Measurements from ENCODE around the gene PRPS2.

The PRPS2 gene

DNA sequence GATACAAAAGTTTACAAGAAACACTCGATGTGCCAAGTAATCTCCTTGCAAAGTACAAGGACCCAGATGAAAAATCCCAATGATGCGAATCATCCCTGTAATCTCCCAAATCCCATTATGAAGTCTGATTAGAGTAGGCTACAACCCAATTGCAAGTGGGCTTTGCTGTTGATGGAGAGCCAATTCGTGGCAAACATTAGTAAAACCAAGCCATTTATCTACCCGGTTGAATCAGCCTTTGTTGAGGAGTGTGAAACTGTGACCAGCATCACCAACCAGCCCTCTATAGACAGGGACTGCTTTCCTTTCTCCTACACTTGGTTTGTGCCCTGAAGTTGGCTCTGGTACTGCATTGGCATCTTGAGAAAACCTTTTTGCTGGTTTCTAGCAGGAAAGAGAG lies 1.2 kb upstream of the PRPS2 start:
- in situ Hi-C loops (cut with HindIII; ENCODE audit: low pct_unique_long_range_greater_than_20kb, low sequenced_read_pairs): no loop called here
- no peak for DNase-seq (ENCODE audit: low read depth in 1 of 2, low spot score in 1 of 2)
- TF ChIP-seq JUND (IDR thresholded peaks at IDR 0.05; ENCODE audit: low read depth): no peak

DNA sequence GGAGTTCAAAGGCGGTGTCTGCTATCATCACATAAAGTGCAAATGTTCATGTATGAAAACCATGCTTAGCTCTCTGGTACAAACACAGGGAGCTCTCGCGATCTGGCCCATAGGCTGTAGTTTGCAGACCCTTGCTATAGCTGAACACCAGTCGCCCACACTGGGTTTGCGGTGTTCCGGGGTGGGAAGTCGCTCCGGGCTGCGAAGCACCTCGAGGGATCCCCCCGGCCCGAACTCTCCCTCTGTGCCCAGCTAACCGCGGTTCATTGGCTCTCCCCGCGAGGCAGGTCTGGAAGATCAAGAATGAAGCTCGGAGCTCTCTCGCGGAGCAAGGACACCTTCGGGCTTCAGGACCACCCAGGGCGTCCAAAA lies 341 bp upstream of the PRPS2 start:
- in situ Hi-C loops (cut with HindIII; ENCODE audit: low pct_unique_long_range_greater_than_20kb, low sequenced_read_pairs): no loop called here
- no peak for TF ChIP-seq JUND (IDR thresholded peaks at IDR 0.05; ENCODE audit: low read depth)
- no peak for DNase-seq (ENCODE audit: low read depth in 1 of 2, low spot score in 1 of 2)

DNA sequence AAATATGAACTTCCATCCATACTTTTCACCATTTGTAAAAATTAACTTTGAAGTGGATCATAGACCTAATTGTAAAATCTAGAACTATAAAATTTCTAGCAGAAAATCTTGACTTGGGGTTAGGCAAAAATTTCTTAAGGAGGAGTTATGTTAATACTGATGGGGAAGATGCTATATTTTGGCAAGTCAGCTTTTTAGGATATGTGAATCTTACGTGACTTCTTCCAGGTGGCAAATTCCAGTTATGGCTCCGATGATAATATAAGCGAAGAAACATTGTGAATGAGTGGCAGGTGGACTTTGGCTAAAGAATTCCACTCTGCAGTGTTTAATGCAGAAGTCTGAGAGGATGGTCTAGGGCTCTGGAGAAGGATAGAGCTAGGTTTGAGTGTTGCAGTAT lies 1.5 kb downstream of the PRPS2 start:
- no peak for DNase-seq (ENCODE audit: low read depth in 1 of 2, low spot score in 1 of 2)
- TF ChIP-seq JUND (IDR thresholded peaks at IDR 0.05; ENCODE audit: low read depth): no peak
- in situ Hi-C loops (cut with HindIII; ENCODE audit: low pct_unique_long_range_greater_than_20kb, low sequenced_read_pairs): no loop called here

DNA sequence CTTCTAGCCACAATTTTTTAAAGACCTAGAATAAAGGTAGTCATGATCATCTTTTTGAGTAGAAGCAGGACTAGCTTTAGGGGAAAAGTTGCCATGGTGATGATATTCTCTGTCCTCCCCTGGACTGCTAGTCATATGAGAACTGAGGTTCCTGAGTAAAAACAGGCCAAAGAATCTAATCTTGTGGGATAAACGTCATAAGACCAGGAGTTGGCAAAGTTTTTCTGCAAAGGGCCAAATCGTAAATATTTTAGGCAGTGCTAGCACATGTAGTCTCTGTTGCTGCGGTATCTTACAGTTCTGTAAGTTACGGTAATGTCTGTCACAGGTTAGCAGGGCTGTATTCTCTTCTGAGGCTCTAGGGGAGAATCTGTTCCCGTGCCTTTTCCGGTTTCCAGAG lies 3.4 kb downstream of the PRPS2 start:
- TF ChIP-seq JUND (IDR thresholded peaks at IDR 0.05; ENCODE audit: low read depth): no peak
- in situ Hi-C loops (cut with HindIII; ENCODE audit: low pct_unique_long_range_greater_than_20kb, low sequenced_read_pairs): no loop called here
- DNase-seq (ENCODE audit: low read depth in 1 of 2, low spot score in 1 of 2): no peak

DNA sequence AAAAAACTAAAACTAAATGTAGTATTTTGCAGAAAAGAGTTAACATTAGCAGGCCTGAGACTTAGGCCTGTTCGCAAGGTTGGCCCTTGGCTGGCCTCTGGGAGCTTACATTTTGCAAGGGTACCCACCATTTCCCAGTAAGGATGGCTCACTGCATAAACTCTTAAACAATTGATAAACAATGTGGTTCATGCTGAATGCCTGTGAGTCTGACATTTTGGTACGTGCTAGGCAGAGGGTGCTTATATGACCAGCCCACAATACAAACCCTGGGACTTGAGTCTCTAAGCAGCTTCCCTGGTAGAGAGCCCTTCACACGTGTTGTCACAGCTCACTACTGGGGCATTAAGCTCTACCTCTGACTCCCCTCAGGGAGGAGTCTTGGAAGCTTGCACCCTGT lies 7.4 kb downstream of the PRPS2 start:
- in situ Hi-C loops (cut with HindIII; ENCODE audit: low pct_unique_long_range_greater_than_20kb, low sequenced_read_pairs): no loop called here
- TF ChIP-seq JUND (IDR thresholded peaks at IDR 0.05; ENCODE audit: low read depth): no peak

DNA sequence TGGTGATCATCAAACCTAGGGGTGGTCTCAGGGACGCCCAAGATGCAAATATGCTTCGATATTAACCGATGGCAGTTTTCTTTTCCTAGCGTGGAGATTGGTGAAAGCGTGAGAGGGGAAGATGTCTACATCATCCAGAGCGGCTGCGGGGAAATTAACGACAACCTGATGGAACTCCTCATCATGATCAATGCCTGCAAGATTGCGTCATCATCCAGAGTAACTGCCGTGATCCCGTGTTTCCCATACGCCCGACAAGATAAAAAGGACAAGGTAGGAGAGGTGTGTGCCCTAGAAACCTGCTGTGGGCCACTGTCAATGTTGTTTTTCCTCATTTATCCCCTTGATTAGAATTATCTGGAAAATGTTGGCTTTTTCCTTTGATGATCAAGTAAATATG lies 7.9 kb downstream of the PRPS2 start:
- DNase-seq (ENCODE audit: low read depth in 1 of 2, low spot score in 1 of 2): no peak
- in situ Hi-C loops (cut with HindIII; ENCODE audit: low pct_unique_long_range_greater_than_20kb, low sequenced_read_pairs): no loop called here
- TF ChIP-seq JUND (IDR thresholded peaks at IDR 0.05; ENCODE audit: low read depth): no peak

More for the DNA sequence above, 7.4 kb downstream of the PRPS2 start:
- DNase-seq (ENCODE audit: low read depth in 1 of 2, low spot score in 1 of 2): no peak

DNA sequence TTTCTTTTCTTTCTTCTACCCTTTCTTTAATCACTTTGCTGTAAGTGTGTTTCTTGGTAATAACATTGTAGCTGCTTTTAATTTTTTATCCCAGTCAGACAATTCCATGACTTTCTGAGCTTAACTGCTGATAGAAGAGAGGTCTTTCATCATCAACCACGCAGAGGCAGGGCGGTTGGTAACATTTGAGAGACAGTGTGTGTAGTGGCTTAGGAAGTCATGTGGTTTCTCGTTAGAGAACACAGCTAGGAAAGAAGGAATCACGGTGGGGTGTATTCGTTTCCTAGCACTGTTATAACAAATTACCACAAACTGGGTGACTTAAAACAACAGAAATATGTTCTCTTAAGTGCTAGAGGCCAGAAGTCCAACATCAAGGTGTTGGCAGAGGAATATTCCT lies 11.5 kb downstream of the PRPS2 start:
- TF ChIP-seq JUND (IDR thresholded peaks at IDR 0.05; ENCODE audit: low read depth): no peak
- in situ Hi-C loops (cut with HindIII; ENCODE audit: low pct_unique_long_range_greater_than_20kb, low sequenced_read_pairs): no loop called here
- no peak for DNase-seq (ENCODE audit: low read depth in 1 of 2, low spot score in 1 of 2)

DNA sequence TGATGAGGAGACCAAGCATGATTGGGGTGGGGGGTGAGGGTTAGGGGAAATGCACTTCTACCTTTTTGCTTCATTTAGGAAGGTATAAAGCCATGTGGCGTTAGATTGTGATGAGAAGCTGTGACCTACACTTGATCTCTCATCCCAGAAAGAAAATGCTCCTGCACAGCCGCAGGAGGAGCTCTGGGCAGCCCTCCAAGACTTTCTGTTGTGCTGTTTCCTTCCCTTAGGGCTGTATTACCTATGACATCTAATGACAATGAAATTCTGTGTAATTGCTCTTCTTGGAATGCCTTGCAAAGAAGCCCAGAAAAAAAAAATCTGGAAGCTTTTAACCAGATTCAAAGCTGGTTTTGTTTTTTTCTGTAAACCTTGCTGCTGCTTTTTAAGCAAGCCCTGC lies 13.4 kb downstream of the PRPS2 start:
- no peak for TF ChIP-seq JUND (IDR thresholded peaks at IDR 0.05; ENCODE audit: low read depth)
- DNase-seq (ENCODE audit: low read depth in 1 of 2, low spot score in 1 of 2): no peak
- in situ Hi-C loops (cut with HindIII; ENCODE audit: low pct_unique_long_range_greater_than_20kb, low sequenced_read_pairs): no loop called here

DNA sequence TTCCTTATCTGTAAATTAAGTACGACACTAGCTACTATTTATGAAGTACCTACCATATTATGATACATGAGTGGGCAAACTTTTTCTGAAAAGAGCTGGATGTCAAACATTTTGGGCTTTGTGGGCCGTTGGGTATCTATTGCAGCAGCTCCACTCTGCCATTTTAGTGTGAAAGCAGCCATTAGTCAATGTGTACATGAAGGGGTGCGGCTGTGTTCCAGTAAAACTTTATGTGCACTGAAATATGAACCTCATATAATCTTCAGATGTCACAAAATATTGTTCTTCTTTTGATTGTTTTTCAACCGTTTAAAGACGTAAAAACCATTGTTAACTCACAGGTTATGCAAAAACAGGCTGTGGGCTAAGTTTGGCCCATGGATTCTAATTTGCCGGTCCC lies 14.1 kb downstream of the PRPS2 start:
- no peak for DNase-seq (ENCODE audit: low read depth in 1 of 2, low spot score in 1 of 2)
- TF ChIP-seq JUND (IDR thresholded peaks at IDR 0.05; ENCODE audit: low read depth): no peak
- in situ Hi-C loops (cut with HindIII; ENCODE audit: low pct_unique_long_range_greater_than_20kb, low sequenced_read_pairs): no loop called here

DNA sequence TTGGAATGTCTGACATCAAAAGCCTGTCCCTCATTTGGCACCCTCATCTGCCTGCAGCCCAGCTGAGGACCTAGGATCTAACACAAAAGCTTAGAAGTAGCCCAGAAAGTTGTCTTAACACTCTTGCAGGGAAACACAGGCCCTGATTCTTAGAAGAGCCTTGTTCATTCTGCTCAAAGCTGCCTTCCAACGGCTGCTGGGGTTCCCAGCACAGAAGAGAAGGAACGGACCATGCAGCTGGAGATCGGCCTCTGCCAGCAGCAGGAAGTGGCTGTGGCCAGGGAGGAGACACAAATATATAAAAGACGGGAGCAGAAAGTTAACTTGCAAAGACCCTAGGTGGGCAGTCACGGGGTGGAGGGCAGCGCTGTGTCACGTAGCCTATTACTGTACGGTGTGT lies 20.4 kb downstream of the PRPS2 start:
- no peak for DNase-seq (ENCODE audit: low read depth in 1 of 2, low spot score in 1 of 2)
- in situ Hi-C loops (cut with HindIII; ENCODE audit: low pct_unique_long_range_greater_than_20kb, low sequenced_read_pairs): no loop called here
- no peak for TF ChIP-seq JUND (IDR thresholded peaks at IDR 0.05; ENCODE audit: low read depth)

DNA sequence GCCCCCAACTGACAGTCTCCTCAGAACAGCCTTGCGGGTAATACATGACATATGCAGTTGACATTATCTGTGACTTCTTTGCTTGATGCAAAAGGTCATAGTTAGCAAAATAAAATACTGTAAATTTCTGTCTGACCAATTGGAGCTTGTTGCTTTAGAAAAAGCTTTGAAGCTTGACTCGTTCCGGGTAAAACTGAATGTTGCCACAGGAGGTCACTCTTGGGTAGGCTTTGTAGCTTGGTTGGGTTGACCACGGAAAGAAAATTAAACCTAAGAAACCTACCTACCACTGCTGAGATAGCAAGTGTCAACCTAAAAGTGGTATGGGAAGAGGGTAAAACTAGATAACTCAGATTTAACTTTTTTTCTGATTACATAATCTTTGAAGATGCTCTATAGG lies 23.2 kb downstream of the PRPS2 start:
- TF ChIP-seq JUND (IDR thresholded peaks at IDR 0.05; ENCODE audit: low read depth): no peak
- in situ Hi-C loops (cut with HindIII; ENCODE audit: low pct_unique_long_range_greater_than_20kb, low sequenced_read_pairs): no loop called here
- peak in 1 of 2 experiments; percentile 71 for DNase-seq (ENCODE audit: low read depth in 1 of 2, low spot score in 1 of 2)

DNA sequence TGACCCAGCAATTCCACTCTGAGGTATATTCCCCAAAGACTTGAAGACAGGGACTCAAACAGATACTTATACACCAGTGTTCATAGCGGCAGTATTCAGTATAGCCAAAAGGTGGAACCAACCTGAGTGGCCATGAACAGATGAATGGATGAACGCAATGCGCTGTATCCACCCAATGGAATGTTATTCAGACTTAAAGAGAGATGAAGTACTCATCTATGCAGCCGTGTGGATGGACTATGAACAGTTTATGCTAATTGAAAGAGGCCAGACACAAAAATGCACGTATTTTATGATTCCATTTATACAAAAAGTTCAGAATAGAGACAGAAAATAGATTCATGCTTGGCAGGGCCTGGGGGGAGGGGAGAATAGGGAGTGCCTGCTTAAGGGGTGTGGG lies 26.3 kb downstream of the PRPS2 start:
- TF ChIP-seq JUND (IDR thresholded peaks at IDR 0.05; ENCODE audit: low read depth): no peak
- no peak for DNase-seq (ENCODE audit: low read depth in 1 of 2, low spot score in 1 of 2)
- in situ Hi-C loops (cut with HindIII; ENCODE audit: low pct_unique_long_range_greater_than_20kb, low sequenced_read_pairs): no loop called here

DNA sequence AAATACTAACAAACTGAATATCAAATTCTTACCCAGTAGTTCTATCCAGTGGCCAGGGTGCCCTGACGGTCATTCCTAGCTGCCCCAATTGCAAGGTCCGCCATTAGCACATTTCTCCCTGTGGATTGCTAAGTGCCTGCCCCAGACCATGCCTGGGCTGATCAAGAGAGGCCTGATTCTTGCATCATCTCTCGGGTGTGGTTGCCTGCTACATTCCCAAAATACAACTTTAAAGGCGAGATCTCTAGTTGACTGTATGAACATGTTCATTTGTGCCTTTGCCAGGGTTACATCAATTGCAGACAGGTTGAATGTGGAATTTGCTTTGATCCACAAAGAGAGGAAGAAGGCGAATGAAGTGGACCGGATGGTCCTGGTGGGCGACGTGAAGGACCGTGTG lies 28.0 kb downstream of the PRPS2 start:
- TF ChIP-seq JUND (IDR thresholded peaks at IDR 0.05; ENCODE audit: low read depth): no peak
- no peak for DNase-seq (ENCODE audit: low read depth in 1 of 2, low spot score in 1 of 2)
- in situ Hi-C loops (cut with HindIII; ENCODE audit: low pct_unique_long_range_greater_than_20kb, low sequenced_read_pairs): no loop called here

DNA sequence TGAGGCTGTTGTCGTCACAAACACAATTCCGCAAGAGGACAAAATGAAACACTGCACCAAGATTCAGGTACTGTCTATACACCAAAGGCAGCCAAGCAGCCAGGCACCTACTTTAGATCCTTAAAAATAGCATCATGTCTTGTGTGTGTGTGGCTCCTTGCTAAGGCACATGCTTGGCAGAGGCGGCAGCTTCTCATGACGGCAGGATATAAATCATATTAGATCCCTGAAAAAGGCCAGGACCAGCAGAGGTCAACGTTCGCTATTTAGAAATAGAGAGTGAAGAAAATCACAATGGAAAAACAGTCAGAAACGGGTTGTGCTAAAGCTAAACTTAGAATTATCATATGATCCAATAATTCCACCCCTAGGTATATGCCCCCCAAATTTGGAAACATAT lies 29.5 kb downstream of the PRPS2 start:
- TF ChIP-seq JUND (IDR thresholded peaks at IDR 0.05; ENCODE audit: low read depth): no peak
- in situ Hi-C loops (cut with HindIII; ENCODE audit: low pct_unique_long_range_greater_than_20kb, low sequenced_read_pairs): no loop called here
- no peak for DNase-seq (ENCODE audit: low read depth in 1 of 2, low spot score in 1 of 2)

DNA sequence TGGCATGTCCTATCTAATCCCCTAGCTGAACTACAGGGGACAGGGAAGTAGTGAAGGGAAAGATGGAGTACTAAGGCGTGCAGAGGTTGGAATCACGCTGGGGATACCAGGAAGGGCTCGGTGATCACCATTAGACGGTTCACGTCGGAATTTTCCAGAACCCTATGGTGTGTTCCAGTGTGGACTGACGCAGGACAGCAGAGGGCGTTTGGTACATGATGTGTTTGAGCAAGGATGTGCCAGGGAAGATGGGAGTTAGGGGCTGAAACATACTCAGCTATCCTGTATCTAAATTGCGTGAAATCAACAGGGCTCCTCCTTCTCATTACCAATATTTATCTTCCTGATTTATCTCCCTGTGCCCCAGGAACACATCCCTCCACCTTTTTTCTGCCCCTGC lies 33.7 kb downstream of the PRPS2 start:
- in situ Hi-C loops (cut with HindIII; ENCODE audit: low pct_unique_long_range_greater_than_20kb, low sequenced_read_pairs): no loop called here
- TF ChIP-seq JUND (IDR thresholded peaks at IDR 0.05; ENCODE audit: low read depth): no peak
- DNase-seq (ENCODE audit: low read depth in 1 of 2, low spot score in 1 of 2): no peak
